CD4-positive, CD25-positive, alpha-beta regulatory T cell (primary cell): ENCODE data around the gene TAS2R13. TPM values are rescaled to one million over a fixed set of nuclear protein-coding genes. Genes with fewer than 3 reads are reported as not detected.

ENCODE experiments used
- ATAC-seq, 2 donors: fragments of 150-1000 bp; cut with Tn5 transposase; one replicate each; pipeline ENCODE4 v1.10.0; 2021; ENCODE audit warnings: low read depth in 2 of 2, moderate number of reproducible peaks in 2 of 2, moderate library complexity in 1 of 2
- DNase-seq, 3 donors: peaks; one replicate each; pipeline versions ENCODE4 v3.0.0 to v3.0.0-alpha.2; 2012 to 2022; ENCODE audit warnings: mixed read lengths in 1 of 3
- H3K27ac ChIP-seq: one replicate; pipeline ENCODE4 v1.7.0; 2013; ENCODE audit warnings: mild to moderate bottlenecking, low read length; ENCODE audit not compliant: insufficient read depth, poor library complexity, severe bottlenecking
- H3K27me3 ChIP-seq: one replicate; pipeline ENCODE4 v1.7.0; 2013; ENCODE audit warnings: low read length; ENCODE audit not compliant: control insufficient read depth, insufficient read depth
- H3K36me3 ChIP-seq: one replicate; pipeline ENCODE4 v1.7.0; 2013; ENCODE audit warnings: mild to moderate bottlenecking, low read length, moderate library complexity; ENCODE audit not compliant: control insufficient read depth, insufficient read depth
- H3K4me1 ChIP-seq: 2 replicates; pipeline ENCODE4 v1.7.0; 2013; ENCODE audit warnings: mild to moderate bottlenecking, low read length; ENCODE audit not compliant: insufficient read depth, control insufficient read depth, poor library complexity, severe bottlenecking
- H3K4me3 ChIP-seq: one replicate; pipeline ENCODE4 v1.7.0; 2013; ENCODE audit warnings: low read depth, mild to moderate bottlenecking, low read length, moderate library complexity
- H3K9me3 ChIP-seq, 2 experiments: 1 replicate in 1 of 2; 2 replicates in 1 of 2; pipeline ENCODE4 v1.7.0; 2013; ENCODE audit warnings: low read length in 2 of 2, mild to moderate bottlenecking in 1 of 2, moderate library complexity in 1 of 2; ENCODE audit not compliant: control insufficient read depth in 2 of 2
- H3K27ac Mint-ChIP-seq, 3 donors: one replicate each; pipeline ENCODE4 v1.8.0; 2020 to 2022; ENCODE audit warnings: mild to moderate bottlenecking in 3 of 3, mixed read lengths in 3 of 3, moderate library complexity in 2 of 3
- H3K27me3 Mint-ChIP-seq: one replicate; pipeline ENCODE4 v1.8.0; 2022; ENCODE audit warnings: mild to moderate bottlenecking, mixed read lengths
- H3K36me3 Mint-ChIP-seq: one replicate; pipeline ENCODE4 v1.8.0; 2020; ENCODE audit warnings: mixed read lengths
- H3K4me1 Mint-ChIP-seq, 4 donors: one replicate each; pipeline ENCODE4 v1.8.0; 2020 to 2022; ENCODE audit warnings: mixed read lengths in 4 of 4, mild to moderate bottlenecking in 1 of 4
- H3K4me3 Mint-ChIP-seq, 4 donors: one replicate each; pipeline ENCODE4 v1.8.0; 2020 to 2022; ENCODE audit warnings: mild to moderate bottlenecking in 4 of 4, mixed read lengths in 4 of 4, moderate library complexity in 3 of 4
- H3K9me3 Mint-ChIP-seq, 7 donors: one replicate each; pipeline ENCODE4 v1.8.0; 2020 to 2022; ENCODE audit warnings: mixed read lengths in 7 of 7, mild to moderate bottlenecking in 3 of 7, moderate library complexity in 2 of 7
- polyA plus RNA-seq, 4 donors: library from polyadenylated mRNA; unstranded; fragments of 300-500 nt; fragmentation: Illumina TruSeq; gene quantifications; one replicate each; pipeline ENCODE4 v1.2.3, GENCODE V29; 2021
- total RNA-seq: library from RNA; stranded (reverse); gene quantifications from one replicate; pipeline ENCODE4 v1.2.3, GENCODE V29; 2022

TAS2R13 gene
- total and polyA plus RNA-seq, 5 donors from 2014 or later, result 1.4 TPM; not detected in 4

- Mint-ChIP-seq H3K36me3 (peaks cover 71% of the 10 kb centered on the region), H3K27ac (no peak overlapping the region), H3K27me3 (no peaks in the 10 kb centered on the region), H3K9me3 (peaks cover 0 to 48% (median 16%) of the 10 kb centered on the region in 7 donors), H3K4me1 (peaks cover 0 to 7% (median 1%) of the 10 kb centered on the region in 4 donors), H3K4me3 (no peak overlapping the region)
- no peak for DNase-seq
- ATAC-seq, result no peak
- H3K36me3 ChIP-seq, result no peaks in the 10 kb centered on the region
- H3K27me3 ChIP-seq, result no peaks in the 10 kb centered on the region
- no peak overlapping the region for H3K27ac ChIP-seq
- no peak overlapping the region for H3K4me3 ChIP-seq
- no peaks in the 10 kb centered on the region for H3K4me1 ChIP-seq
- H3K9me3 ChIP-seq, result peaks cover 8% of the 10 kb centered on the region in 2 experiments
Observed at GRCh38 chr12:10863512-10864218, 45.7 kb downstream of the TAS2R13 start.

DNA sequence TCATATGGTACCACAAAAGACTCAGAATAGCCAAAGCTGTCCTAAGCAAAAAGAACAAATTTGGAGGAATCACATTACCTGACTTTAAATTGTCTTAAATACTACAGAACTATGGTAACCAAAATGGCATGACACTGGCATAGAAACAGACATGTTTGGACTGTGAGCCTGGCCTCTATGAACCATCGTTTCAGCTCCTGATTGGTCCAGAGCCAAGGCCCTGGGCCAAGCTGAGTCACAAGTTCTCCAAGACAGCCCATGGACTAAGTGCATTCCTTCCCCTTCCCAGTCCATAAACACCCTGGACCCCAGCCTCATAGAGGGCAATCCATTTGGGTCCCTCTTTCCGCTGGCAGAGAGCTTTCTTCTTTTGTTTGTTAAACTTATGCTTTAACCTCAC is 48.0 kb downstream of the TAS2R13 start:
- peaks cover 0 to 3% (median under 1%) of the 10 kb centered on the region in 4 donors for H3K4me1 Mint-ChIP-seq
- no peaks in the 10 kb centered on the region for H3K4me1 ChIP-seq
- H3K27ac Mint-ChIP-seq, result no peak overlapping the region
- H3K4me3 Mint-ChIP-seq, result no peak overlapping the region
- no peak for ATAC-seq
- DNase-seq, result no peak
- no peak overlapping the region for H3K4me3 ChIP-seq
- no peaks in the 10 kb centered on the region for H3K27me3 ChIP-seq
- peaks cover 80% of the 10 kb centered on the region for H3K36me3 Mint-ChIP-seq
- H3K27ac ChIP-seq, result no peak overlapping the region
- peaks cover 18 to 29% of the 10 kb centered on the region in 2 experiments for H3K9me3 ChIP-seq
- H3K27me3 Mint-ChIP-seq, result no peaks in the 10 kb centered on the region
- peaks cover 6% of the 10 kb centered on the region for H3K36me3 ChIP-seq
- peaks cover 0 to 70% (median 19%) of the 10 kb centered on the region in 7 donors for H3K9me3 Mint-ChIP-seq

Other genes starting within 250 kb of the TAS2R13 start
- not detected for gene STYK1, start 235.5 kb downstream of the TAS2R13 start, total RNA-seq
- not detected for gene STYK1, start 235.5 kb downstream of the TAS2R13 start, polyA plus RNA-seq
- 12.2 TPM for gene YBX3, start 186.2 kb downstream of the TAS2R13 start, total RNA-seq
- gene YBX3, start 186.2 kb downstream of the TAS2R13 start, polyA plus RNA-seq, result 1 to 10 TPM; 2.3 to 5.2 (median 3.2) TPM
- gene TAS2R7, start 106.9 kb downstream of the TAS2R13 start, total RNA-seq, result not detected
- gene TAS2R7, start 106.9 kb downstream of the TAS2R13 start, polyA plus RNA-seq, result not detected
- not detected for gene TAS2R8, start 102.3 kb downstream of the TAS2R13 start, total RNA-seq
- gene TAS2R8, start 102.3 kb downstream of the TAS2R13 start, polyA plus RNA-seq, result not detected
- gene TAS2R9, start 99.4 kb downstream of the TAS2R13 start, total RNA-seq, result not detected
- gene TAS2R9, start 99.4 kb downstream of the TAS2R13 start, polyA plus RNA-seq, result under 1 TPM in 1 of 4 donors, not detected in 3; 0.22 TPM
- gene TAS2R10, start 83.2 kb downstream of the TAS2R13 start, total RNA-seq, result not detected
- gene TAS2R10, start 83.2 kb downstream of the TAS2R13 start, polyA plus RNA-seq, result not detected
- gene PRR4, start 60.1 kb downstream of the TAS2R13 start, total RNA-seq, result 1.6 TPM
- gene PRR4, start 60.1 kb downstream of the TAS2R13 start, polyA plus RNA-seq, result 1 to 10 TPM in 2 of 4 donors, under 1 TPM in 2; 0.51 to 2.4 (median 1.0) TPM
- gene PRH1, start 25.3 kb downstream of the TAS2R13 start, total RNA-seq, result 26.9 TPM
- 10 to 100 TPM in 2 of 4 donors, 1 to 10 TPM in 2; 7.1 to 13.5 (median 8.8) TPM for gene PRH1, start 25.3 kb downstream of the TAS2R13 start, polyA plus RNA-seq
- gene PRH2, start 19.7 kb upstream of the TAS2R13 start, total RNA-seq, result not detected
- gene PRH2, start 19.7 kb upstream of the TAS2R13 start, polyA plus RNA-seq, result not detected
- gene TAS2R14, start 29.7 kb upstream of the TAS2R13 start, total RNA-seq, result 2.5 TPM
- under 1 TPM; 0.26 to 0.96 (median 0.80) TPM for gene TAS2R14, start 29.7 kb upstream of the TAS2R13 start, polyA plus RNA-seq
- 1.6 TPM for gene TAS2R50, start 77.3 kb upstream of the TAS2R13 start, total RNA-seq
- gene TAS2R50, start 77.3 kb upstream of the TAS2R13 start, polyA plus RNA-seq, result not detected
- gene TAS2R20, start 88.7 kb upstream of the TAS2R13 start, total RNA-seq, result 2.2 TPM
- under 1 TPM in 2 of 4 donors, not detected in 2; 0.12 to 0.39 TPM for gene TAS2R20, start 88.7 kb upstream of the TAS2R13 start, polyA plus RNA-seq
- gene TAS2R19, start 113.1 kb upstream of the TAS2R13 start, total RNA-seq, result 1.2 TPM
- gene TAS2R19, start 113.1 kb upstream of the TAS2R13 start, polyA plus RNA-seq, result under 1 TPM in 2 of 4 donors, not detected in 2; 0.32 to 0.73 TPM
- 4.2 TPM for gene TAS2R31, start 121.8 kb upstream of the TAS2R13 start, total RNA-seq
- under 1 TPM in 3 of 4 donors, not detected in 1; 0.17 to 0.58 (median 0.47) TPM for gene TAS2R31, start 121.8 kb upstream of the TAS2R13 start, polyA plus RNA-seq
- gene TAS2R46, start 152.7 kb upstream of the TAS2R13 start, total RNA-seq, result 2.8 TPM
- under 1 TPM in 1 of 4 donors, not detected in 3; 0.26 TPM for gene TAS2R46, start 152.7 kb upstream of the TAS2R13 start, polyA plus RNA-seq
- 0.79 TPM for gene TAS2R43, start 182.8 kb upstream of the TAS2R13 start, total RNA-seq
- gene TAS2R43, start 182.8 kb upstream of the TAS2R13 start, polyA plus RNA-seq, result not detected
- 7.2 TPM for gene TAS2R30, start 225.1 kb upstream of the TAS2R13 start, total RNA-seq
- gene TAS2R30, start 225.1 kb upstream of the TAS2R13 start, polyA plus RNA-seq, result not detected